SK-N-SH treated with all-trans-retinoic acid at 6 μM for 48 hours (cell line): ENCODE measurements around the gene LPIN3.

ENCODE experiments used
- ATAC-seq: fragments of 200-7000 bp; cut with Tn5 transposase; 3 replicates; pipeline ENCODE4 v1.9.1; 2020; ENCODE audit warnings: mild to moderate bottlenecking, moderate library complexity
- ARNTL ChIP-seq: fragments of 450-650 bp; formaldehyde crosslinking; IDR thresholded peaks from 2 replicates; pipeline ENCODE4 v1.5.0; 2020; ENCODE audit warnings: low read depth, mild to moderate bottlenecking, moderate library complexity, borderline replicate concordance
- BACH2 ChIP-seq: fragments of 250-450 bp; sonication (Bioruptor Pico); IDR thresholded peaks from 2 replicates; pipeline ENCODE4 v1.9.0; 2021; ENCODE audit warnings: mild to moderate bottlenecking, borderline replicate concordance
- CSDC2 ChIP-seq: fragments of 250-450 bp; sonication (Bioruptor Pico); IDR thresholded peaks from 2 replicates; pipeline ENCODE4 v1.5.0; 2020; ENCODE audit warnings: mild to moderate bottlenecking, moderate library complexity
- ESRRG ChIP-seq: fragments of 250-450 bp; sonication (Bioruptor Pico); IDR thresholded peaks from 2 replicates; pipeline ENCODE4 v1.6.1; 2021; ENCODE audit warnings: mild to moderate bottlenecking
- GLIS3 ChIP-seq: fragments of 250-450 bp; sonication (Bioruptor Pico); IDR thresholded peaks from 2 replicates; pipeline ENCODE4 v1.5.0; 2020; ENCODE audit warnings: mild to moderate bottlenecking, moderate library complexity
- ISL1 ChIP-seq: fragments of 250-450 bp; sonication (Bioruptor Pico); IDR thresholded peaks from 2 replicates; pipeline ENCODE4 v2.1.2; 2022; ENCODE audit warnings: mild to moderate bottlenecking, moderate library complexity
- OSR1 ChIP-seq: fragments of 250-450 bp; sonication (Bioruptor Pico); IDR thresholded peaks from 2 replicates; pipeline ENCODE4 v1.8.0; 2022; ENCODE audit warnings: moderate library complexity, mild to moderate bottlenecking, inconsistent platforms
- PPARA ChIP-seq: fragments of 250-450 bp; sonication (Bioruptor Pico); IDR thresholded peaks from 2 replicates; pipeline ENCODE4 v1.5.0; 2020; ENCODE audit warnings: mild to moderate bottlenecking, borderline replicate concordance
- RARB ChIP-seq: fragments of 250-450 bp; sonication (Bioruptor Pico); IDR thresholded peaks from 2 replicates; pipeline ENCODE4 v1.8.0; 2021; ENCODE audit warnings: mild to moderate bottlenecking, moderate library complexity
- SNAI2 ChIP-seq: fragments of 250-450 bp; sonication (Bioruptor Pico); IDR thresholded peaks from 2 replicates; pipeline ENCODE4 v1.5.0; 2020; ENCODE audit warnings: mild to moderate bottlenecking, moderate library complexity
- ZFP30 ChIP-seq: fragments of 450-650 bp; formaldehyde crosslinking; IDR thresholded peaks from 2 replicates; pipeline ENCODE4 v1.5.0; 2022; ENCODE audit warnings: mild to moderate bottlenecking, moderate library complexity
- ZNF565 ChIP-seq: fragments of 450-650 bp; formaldehyde crosslinking; conservative IDR thresholded peaks from 2 replicates; pipeline ENCODE4 v1.5.0; 2020; ENCODE audit warnings: low read depth, mild to moderate bottlenecking, moderate library complexity
- ZNF70 ChIP-seq: fragments of 450-650 bp; formaldehyde crosslinking; IDR thresholded peaks from 2 replicates; pipeline ENCODE4 v1.5.0; 2020; ENCODE audit warnings: mild to moderate bottlenecking, moderate library complexity
- ZNF8 ChIP-seq: fragments of 450-650 bp; formaldehyde crosslinking; IDR thresholded peaks from 2 replicates; pipeline ENCODE4 v1.5.0; 2020; ENCODE audit warnings: mild to moderate bottlenecking, moderate library complexity
- TF ChIP-seq, protein P1 (sequence below): fragments of 250-450 bp; sonication (Bioruptor Pico); IDR thresholded peaks from 2 replicates; pipeline ENCODE4 v1.5.1; 2021; ENCODE audit warnings: mild to moderate bottlenecking, moderate library complexity
- TF ChIP-seq, protein P2 (sequence below): fragments of 250-450 bp; sonication (Bioruptor Pico); IDR thresholded peaks from 2 replicates; pipeline ENCODE4 v1.8.0; 2021; ENCODE audit warnings: low read depth, mild to moderate bottlenecking, moderate library complexity, borderline replicate concordance
- TF ChIP-seq, protein P3 (sequence below): fragments of 250-450 bp; sonication (Bioruptor Pico); IDR thresholded peaks from 2 replicates; pipeline ENCODE4 v1.8.0; 2020; ENCODE audit warnings: mild to moderate bottlenecking, moderate library complexity, borderline replicate concordance

The LPIN3 gene

DNA sequence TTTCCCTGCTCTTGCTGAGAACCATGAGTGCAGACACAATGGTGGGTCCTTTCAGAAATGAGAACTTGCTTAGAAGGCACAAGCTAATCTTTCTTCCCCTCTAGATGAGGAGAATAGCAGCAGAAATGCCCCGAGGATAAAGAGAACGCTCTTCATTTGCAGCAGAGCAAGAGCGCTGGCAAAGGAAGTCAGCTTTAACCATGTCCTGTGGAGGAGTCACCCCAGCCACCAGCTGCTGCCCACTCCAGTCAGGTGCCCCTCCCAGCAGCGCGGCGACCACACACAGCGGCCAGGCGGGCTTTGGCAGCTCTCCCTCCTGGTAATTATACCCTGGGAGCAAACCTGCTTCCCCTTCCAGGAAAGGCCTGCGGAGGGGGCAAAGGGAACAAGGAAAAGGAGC, 68.4 kb downstream of the LPIN3 start:
- TF ChIP-seq, protein P1, sequence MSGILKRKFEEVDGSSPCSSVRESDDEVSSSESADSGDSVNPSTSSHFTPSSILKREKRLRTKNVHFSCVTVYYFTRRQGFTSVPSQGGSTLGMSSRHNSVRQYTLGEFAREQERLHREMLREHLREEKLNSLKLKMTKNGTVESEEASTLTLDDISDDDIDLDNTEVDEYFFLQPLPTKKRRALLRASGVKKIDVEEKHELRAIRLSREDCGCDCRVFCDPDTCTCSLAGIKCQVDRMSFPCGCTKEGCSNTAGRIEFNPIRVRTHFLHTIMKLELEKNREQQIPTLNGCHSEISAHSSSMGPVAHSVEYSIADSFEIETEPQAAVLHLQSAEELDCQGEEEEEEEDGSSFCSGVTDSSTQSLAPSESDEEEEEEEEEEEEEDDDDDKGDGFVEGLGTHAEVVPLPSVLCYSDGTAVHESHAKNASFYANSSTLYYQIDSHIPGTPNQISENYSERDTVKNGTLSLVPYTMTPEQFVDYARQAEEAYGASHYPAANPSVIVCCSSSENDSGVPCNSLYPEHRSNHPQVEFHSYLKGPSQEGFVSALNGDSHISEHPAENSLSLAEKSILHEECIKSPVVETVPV (CRISPR knock-in tag) = no peak
- no peak for TF ChIP-seq OSR1 (CRISPR knock-in tag)
- no peak for TF ChIP-seq ARNTL (CRISPR knock-in tag)
- TF ChIP-seq PPARA (CRISPR knock-in tag) = no peak
- TF ChIP-seq, protein P2, sequence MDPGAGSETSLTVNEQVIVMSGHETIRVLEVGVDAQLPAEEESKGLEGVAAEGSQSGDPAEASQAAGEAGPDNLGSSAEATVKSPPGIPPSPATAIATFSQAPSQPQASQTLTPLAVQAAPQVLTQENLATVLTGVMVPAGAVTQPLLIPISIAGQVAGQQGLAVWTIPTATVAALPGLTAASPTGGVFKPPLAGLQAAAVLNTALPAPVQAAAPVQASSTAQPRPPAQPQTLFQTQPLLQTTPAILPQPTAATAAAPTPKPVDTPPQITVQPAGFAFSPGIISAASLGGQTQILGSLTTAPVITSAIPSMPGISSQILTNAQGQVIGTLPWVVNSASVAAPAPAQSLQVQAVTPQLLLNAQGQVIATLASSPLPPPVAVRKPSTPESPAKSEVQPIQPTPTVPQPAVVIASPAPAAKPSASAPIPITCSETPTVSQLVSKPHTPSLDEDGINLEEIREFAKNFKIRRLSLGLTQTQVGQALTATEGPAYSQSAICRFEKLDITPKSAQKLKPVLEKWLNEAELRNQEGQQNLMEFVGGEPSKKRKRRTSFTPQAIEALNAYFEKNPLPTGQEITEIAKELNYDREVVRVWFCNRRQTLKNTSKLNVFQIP (CRISPR knock-in tag) = no peak
- no peak for TF ChIP-seq ZFP30
- no peak for TF ChIP-seq CSDC2 (CRISPR knock-in tag)
- TF ChIP-seq ZNF70 (CRISPR knock-in tag) = no peak
- TF ChIP-seq GLIS3 (CRISPR knock-in tag) = no peak
- no peak for TF ChIP-seq RARB (CRISPR knock-in tag)
- TF ChIP-seq, protein P3, sequence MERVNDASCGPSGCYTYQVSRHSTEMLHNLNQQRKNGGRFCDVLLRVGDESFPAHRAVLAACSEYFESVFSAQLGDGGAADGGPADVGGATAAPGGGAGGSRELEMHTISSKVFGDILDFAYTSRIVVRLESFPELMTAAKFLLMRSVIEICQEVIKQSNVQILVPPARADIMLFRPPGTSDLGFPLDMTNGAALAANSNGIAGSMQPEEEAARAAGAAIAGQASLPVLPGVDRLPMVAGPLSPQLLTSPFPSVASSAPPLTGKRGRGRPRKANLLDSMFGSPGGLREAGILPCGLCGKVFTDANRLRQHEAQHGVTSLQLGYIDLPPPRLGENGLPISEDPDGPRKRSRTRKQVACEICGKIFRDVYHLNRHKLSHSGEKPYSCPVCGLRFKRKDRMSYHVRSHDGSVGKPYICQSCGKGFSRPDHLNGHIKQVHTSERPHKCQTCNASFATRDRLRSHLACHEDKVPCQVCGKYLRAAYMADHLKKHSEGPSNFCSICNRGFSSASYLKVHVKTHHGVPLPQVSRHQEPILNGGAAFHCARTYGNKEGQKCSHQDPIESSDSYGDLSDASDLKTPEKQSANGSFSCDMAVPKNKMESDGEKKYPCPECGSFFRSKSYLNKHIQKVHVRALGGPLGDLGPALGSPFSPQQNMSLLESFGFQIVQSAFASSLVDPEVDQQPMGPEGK = no peak
- TF ChIP-seq ZNF565 (CRISPR knock-in tag) = no peak
- TF ChIP-seq ZNF8 = no peak
- TF ChIP-seq ESRRG (CRISPR knock-in tag) = no peak
- no peak for TF ChIP-seq SNAI2 (CRISPR knock-in tag)
- TF ChIP-seq ISL1 (CRISPR knock-in tag) = no peak
- no peak for TF ChIP-seq BACH2 (CRISPR knock-in tag)
- ATAC-seq = no peak; the same call in 2 of the 3 replicates
